Lower lobe of right lung (tissue), 2 donors: ENCODE results near the gene BANF2. TPM values are rescaled to one million over a fixed set of nuclear protein-coding genes. Genes with fewer than 3 reads are reported as not detected.

Experiments
- ATAC-seq, 2 donors: fragments of 200-7000 bp; cut with Tn5 transposase; one replicate each; pipeline ENCODE4 v1.9.1; 2020 to 2022; ENCODE audit warnings: mild to moderate bottlenecking in 2 of 2, moderate library complexity in 2 of 2
- DNase-seq: peaks from one replicate; pipeline ENCODE4 v3.0.0-alpha.2; 2020
- H3K27ac ChIP-seq: fragments of 200-600 bp; one replicate; pipeline ENCODE4 v1.8.0; 2022
- H3K27me3 ChIP-seq: fragments of 200-600 bp; one replicate; pipeline ENCODE4 v1.8.0; 2022; ENCODE audit warnings: low read depth
- H3K36me3 ChIP-seq: fragments of 200-600 bp; one replicate; pipeline ENCODE4 v1.8.0; 2022; ENCODE audit warnings: mild to moderate bottlenecking
- H3K4me1 ChIP-seq: fragments of 200-600 bp; one replicate; pipeline ENCODE4 v1.8.0; 2022
- H3K4me3 ChIP-seq: fragments of 200-600 bp; one replicate; pipeline ENCODE4 v1.8.0; 2022; ENCODE audit warnings: mild to moderate bottlenecking
- H3K9me3 ChIP-seq: fragments of 200-600 bp; one replicate; pipeline ENCODE4 v1.8.0; 2022
- intact Hi-C: fragments of 100-400 bp; cut with DNase I; formaldehyde crosslinking; loops from one replicate; pipeline ENCODE4 v1.11.0; 2022
- total RNA-seq: library from RNA; stranded (reverse); fragmentation: NEBNext Ultra II Directional; extraction: Animal tissue kit (Norgen Biotek cat#: 25700); gene quantifications from one replicate; pipeline ENCODE4 v1.2.1, GENCODE V29; 2021
- TF ChIP-seq, protein P1 (sequence below): fragments of 200-600 bp; IDR thresholded peaks from one replicate; pipeline ENCODE4 v1.8.0; 2022; ENCODE audit warnings: antibody characterized with exemption, mild to moderate bottlenecking
- donor health status: DM: no; HTN: yes; CAD: no; lungs with severe emphysema.

The BANF2 gene
- total RNA-seq, 1 donor from 2014 or later = not detected

DNA sequence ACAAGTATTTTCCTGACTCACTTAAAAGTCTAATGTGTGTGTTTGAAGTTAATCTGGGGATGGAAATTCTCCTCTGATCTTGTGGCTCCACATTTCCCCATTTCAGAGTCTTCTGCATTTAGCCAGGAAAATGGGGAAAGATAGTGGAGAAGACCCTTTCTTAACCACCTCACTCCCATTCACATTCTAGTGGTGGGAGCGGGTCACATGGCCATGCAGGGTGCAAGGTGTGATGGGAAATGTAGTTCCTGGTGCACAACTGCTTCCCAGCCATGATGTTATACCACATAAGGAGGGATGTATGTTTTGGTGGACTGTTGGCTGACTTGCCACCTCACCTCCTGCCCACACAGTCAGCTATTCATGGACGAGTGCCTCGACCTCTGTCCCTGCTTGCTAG lies 61.8 kb downstream of the BANF2 start:
- H3K36me3 ChIP-seq = no peaks in the 10 kb centered on the region
- no peak for DNase-seq
- H3K4me3 ChIP-seq = no peak overlapping the region
- ATAC-seq = no peak
- no peaks in the 10 kb centered on the region for H3K27me3 ChIP-seq
- TF ChIP-seq, protein P1, sequence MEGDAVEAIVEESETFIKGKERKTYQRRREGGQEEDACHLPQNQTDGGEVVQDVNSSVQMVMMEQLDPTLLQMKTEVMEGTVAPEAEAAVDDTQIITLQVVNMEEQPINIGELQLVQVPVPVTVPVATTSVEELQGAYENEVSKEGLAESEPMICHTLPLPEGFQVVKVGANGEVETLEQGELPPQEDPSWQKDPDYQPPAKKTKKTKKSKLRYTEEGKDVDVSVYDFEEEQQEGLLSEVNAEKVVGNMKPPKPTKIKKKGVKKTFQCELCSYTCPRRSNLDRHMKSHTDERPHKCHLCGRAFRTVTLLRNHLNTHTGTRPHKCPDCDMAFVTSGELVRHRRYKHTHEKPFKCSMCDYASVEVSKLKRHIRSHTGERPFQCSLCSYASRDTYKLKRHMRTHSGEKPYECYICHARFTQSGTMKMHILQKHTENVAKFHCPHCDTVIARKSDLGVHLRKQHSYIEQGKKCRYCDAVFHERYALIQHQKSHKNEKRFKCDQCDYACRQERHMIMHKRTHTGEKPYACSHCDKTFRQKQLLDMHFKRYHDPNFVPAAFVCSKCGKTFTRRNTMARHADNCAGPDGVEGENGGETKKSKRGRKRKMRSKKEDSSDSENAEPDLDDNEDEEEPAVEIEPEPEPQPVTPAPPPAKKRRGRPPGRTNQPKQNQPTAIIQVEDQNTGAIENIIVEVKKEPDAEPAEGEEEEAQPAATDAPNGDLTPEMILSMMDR = no peak
- H3K27ac ChIP-seq = no peak overlapping the region
- peaks cover 6% of the 10 kb centered on the region for H3K4me1 ChIP-seq
- peaks cover 15% of the 10 kb centered on the region for H3K9me3 ChIP-seq
- intact Hi-C loops = no loop called here

DNA sequence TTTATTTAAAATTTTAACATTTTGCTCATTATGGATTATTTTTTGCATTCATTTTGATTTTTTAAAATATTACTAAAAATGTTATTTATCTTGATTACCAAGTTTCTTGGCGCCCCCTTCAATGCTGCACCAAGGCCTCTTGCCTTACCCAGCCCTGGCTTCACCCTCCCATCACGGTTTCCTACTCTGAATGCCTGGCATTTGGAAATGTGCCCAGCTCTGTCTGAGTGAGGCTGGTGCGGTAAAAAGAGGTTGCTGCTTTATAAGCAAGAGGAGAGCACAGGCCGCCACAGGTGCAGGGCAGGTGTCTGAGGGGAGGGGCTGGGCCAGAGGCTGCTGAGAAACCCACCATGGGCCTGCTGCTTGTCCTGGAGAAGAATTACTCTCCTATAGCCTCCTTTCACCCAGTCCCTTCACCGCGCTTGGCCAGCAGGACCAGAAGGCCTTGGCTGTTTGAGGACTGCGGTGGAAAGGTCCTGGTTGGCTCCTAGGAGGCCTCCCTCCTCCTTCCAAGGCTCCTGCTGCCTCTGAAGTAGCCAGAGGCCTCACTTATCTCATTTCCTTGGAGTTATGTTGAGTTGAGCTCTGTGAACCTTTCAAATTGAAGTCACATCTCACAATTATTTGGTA lies 62.6 kb downstream of the BANF2 start:
- DNase-seq = no peak
- H3K4me1 ChIP-seq = peaks cover 6% of the 10 kb centered on the region
- H3K4me3 ChIP-seq = no peak overlapping the region
- ATAC-seq = peak in 1 of 2 donors; percentile 52
- intact Hi-C loops = no loop called here
- no peaks in the 10 kb centered on the region for H3K36me3 ChIP-seq
- TF ChIP-seq, protein P1 = no peak
- H3K27me3 ChIP-seq = no peaks in the 10 kb centered on the region
- peaks cover 15% of the 10 kb centered on the region for H3K9me3 ChIP-seq
- no peak overlapping the region for H3K27ac ChIP-seq

DNA sequence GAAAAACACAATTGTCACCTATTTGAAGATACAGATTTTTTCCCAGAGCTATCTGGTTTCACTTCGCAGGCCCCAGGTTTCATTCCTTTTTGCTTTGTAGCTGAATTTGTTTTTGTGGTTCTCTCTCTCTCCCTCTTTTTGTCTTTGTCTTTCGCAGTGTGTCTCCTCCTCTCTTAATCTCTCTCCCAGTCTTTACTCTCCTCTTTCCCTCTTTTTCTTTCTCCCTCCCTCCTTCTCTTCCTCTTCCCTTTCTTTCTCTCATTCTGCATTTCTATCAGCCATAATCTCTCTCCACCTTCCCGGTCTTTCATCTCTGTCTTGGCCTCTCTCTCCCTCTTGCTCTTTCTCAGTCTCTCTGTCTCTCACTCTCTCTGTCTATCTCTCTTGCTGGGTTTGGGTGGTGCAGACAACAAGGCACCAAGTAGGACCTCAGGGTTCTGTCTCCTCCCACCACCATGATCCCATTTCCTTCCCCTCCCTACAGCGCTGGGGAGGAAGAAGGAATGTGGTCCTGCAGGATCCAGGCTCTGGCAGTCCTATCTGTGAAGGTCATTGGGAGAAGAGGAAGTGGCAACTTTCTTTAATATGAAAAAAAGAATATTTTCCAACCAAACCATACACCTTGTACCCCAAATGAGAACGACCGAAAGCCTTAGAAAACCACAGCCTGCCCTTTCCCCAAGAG lies 63.2 kb downstream of the BANF2 start:
- no peak for DNase-seq
- peak; percentile 34 to 42 for ATAC-seq
- TF ChIP-seq, protein P1 = no peak
- H3K9me3 ChIP-seq = peaks cover 14% of the 10 kb centered on the region
- H3K27ac ChIP-seq = no peak overlapping the region
- peaks cover 6% of the 10 kb centered on the region for H3K4me1 ChIP-seq
- H3K4me3 ChIP-seq = no peak overlapping the region
- H3K36me3 ChIP-seq = no peaks in the 10 kb centered on the region
- no peaks in the 10 kb centered on the region for H3K27me3 ChIP-seq
- intact Hi-C loops = no loop called here

DNA sequence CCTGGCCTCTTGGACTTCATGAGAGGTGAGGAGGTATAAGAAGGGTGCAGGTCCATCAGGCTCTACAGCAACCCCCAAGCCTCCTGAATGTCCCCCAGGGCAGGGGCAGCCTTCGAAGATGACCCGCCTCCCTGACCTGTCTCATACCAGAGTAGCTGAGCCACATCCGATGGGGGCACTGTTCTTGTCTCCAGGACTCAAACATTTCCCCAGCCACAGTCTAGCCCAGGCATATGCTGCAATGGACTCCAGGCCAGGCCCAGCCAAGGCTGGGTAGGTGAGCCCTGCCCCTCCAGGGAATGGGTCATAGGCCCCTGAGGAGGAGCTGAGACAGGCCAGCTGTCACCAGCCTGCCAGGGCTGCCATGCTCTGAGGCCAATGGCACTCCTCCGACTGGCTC lies 65.3 kb downstream of the BANF2 start:
- Histone ChIP-seq H3K4me3 (no peak overlapping the region), H3K27ac (no peak overlapping the region), H3K36me3 (no peaks in the 10 kb centered on the region), H3K4me1 (peaks cover 6% of the 10 kb centered on the region), H3K9me3 (no peaks in the 10 kb centered on the region), H3K27me3 (no peaks in the 10 kb centered on the region)
- intact Hi-C loops = no loop called here
- DNase-seq (no peak), ATAC-seq (no peak)
- TF ChIP-seq, protein P1 = no peak

DNA sequence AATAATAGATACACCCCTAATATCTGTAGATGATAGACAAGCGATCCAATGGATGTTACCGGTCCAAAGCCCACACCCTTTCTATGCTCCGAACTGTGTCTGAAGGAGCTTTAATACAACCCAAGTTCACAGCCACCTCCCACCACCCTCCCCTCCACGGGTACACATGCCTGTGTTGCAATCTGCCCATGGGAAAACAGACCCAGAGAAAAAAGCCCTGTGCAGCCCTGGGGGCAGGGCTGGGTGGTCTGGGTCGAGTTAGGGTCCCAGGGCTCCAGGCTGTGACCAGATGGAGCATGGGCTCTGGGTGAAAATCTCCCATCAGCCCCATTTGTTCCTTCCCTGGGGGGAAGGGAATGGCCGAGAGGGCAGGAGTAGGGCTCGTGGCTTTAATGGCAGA lies 65.8 kb downstream of the BANF2 start:
- DNase-seq (no peak), ATAC-seq (no peak)
- TF ChIP-seq, protein P1 = no peak
- Histone ChIP-seq H3K4me1 (peaks cover 6% of the 10 kb centered on the region), H3K4me3 (no peak overlapping the region), H3K27me3 (no peaks in the 10 kb centered on the region), H3K36me3 (no peaks in the 10 kb centered on the region), H3K9me3 (no peaks in the 10 kb centered on the region), H3K27ac (no peak overlapping the region)
- intact Hi-C loops = no loop called here
